Fibroblast of skin of back (primary cell): ENCODE measurements around the gene ARSG.

Experiments used
- DNase-seq: peaks from one replicate; pipeline ENCODE4 v3.0.0-alpha.2; 2013

ARSG gene

GRCh38 chr17:68455901-68456338 lies 164.6 kb downstream of the ARSG start:
- peak; percentile 46 for DNase-seq

- DNase-seq: peak; percentile 89
Measured at GRCh38 chr17:68456339-68457167, 165.3 kb downstream of the ARSG start.

DNA sequence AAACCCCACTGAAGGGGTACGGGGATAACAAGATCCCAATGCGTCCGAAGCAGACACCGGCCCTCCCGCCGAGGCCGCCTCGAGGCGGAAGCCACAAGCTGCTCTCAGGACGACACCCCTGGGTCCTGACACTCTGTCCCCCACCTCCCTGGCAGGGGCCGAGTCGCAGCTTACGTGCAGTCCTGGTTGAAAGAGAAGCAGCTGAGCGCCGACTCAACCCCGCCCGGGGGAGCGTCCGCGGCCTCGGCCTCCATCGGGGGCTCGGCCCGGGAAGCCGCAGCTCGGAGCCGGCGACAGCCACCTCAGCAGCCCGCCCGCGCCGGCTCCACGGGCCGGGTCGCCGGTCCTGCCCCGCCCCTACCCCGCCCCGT lies 165.9 kb downstream of the ARSG start, which contains the start of gene WIPI1:
WIPI1 (minus strand) TSS at position 329 of the 371 bp plus-strand sequence; CDS start at position 254, 75 bp downstream.
- no peak for DNase-seq

- DNase-seq: peak; percentile 97
Measured at GRCh38 chr17:68457539-68458259, 166.4 kb downstream of the ARSG start.

GRCh38 chr17:68458260-68459036 lies 167.2 kb downstream of the ARSG start:
- no peak for DNase-seq

DNA sequence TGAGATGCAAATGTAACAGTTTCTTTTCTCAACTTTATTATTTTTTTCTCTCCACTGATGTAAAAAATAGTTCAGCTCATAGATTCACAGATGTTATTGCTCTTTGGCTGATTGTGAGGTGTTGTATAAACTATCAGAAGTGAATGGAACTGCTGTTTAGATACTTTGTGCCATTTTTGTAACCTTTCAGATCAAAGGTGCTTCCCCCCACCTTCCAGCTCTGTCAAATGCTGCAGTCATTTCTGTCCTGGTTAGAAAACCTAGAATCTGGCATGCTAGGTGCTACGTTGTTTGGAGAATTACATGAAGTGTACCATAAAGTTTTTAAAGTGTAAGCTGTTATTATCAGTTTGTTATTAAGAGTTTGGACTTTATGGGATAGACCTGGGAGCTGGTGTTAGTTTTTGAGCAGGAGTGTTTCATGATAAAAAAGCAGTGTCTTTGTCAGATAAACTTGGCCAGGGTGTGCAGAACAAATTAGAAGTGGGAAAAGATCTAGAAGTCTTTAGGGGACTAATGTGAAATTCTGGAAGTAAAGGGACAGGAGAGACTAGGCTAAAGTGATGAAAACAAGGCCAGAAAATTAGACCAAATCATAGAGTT lies 167.8 kb downstream of the ARSG start:
- no peak for DNase-seq

- DNase-seq: no peak
Measured at GRCh38 chr17:68460146-68460545, 168.9 kb downstream of the ARSG start.

GRCh38 chr17:68460715-68461114 lies 169.4 kb downstream of the ARSG start:
- DNase-seq: no peak

- DNase-seq: no peak
Measured at GRCh38 chr17:68461122-68461539, 169.8 kb downstream of the ARSG start.

DNA sequence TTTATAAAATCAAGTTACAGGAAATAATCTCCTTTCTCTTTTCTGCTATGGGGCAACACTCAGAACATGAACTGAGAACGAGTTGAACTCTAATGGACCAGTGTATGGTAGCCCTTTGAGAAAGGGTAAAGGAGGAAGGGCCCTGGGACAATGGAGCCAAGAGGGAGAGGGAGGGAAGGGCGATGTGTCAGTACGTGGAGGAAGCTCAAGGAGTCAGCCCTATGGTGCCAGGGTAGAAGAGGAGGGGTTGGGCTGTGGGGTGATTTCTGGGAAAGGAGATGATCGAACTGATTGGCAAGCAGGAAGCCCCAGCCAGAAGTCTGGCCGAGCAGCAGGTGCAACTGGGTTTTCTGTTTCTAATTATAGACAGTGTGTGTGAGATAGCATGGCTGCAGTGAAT lies 170.3 kb downstream of the ARSG start:
- DNase-seq: no peak

GRCh38 chr17:68462381-68463210 lies 171.3 kb downstream of the ARSG start:
- DNase-seq: peak; percentile 77

DNA sequence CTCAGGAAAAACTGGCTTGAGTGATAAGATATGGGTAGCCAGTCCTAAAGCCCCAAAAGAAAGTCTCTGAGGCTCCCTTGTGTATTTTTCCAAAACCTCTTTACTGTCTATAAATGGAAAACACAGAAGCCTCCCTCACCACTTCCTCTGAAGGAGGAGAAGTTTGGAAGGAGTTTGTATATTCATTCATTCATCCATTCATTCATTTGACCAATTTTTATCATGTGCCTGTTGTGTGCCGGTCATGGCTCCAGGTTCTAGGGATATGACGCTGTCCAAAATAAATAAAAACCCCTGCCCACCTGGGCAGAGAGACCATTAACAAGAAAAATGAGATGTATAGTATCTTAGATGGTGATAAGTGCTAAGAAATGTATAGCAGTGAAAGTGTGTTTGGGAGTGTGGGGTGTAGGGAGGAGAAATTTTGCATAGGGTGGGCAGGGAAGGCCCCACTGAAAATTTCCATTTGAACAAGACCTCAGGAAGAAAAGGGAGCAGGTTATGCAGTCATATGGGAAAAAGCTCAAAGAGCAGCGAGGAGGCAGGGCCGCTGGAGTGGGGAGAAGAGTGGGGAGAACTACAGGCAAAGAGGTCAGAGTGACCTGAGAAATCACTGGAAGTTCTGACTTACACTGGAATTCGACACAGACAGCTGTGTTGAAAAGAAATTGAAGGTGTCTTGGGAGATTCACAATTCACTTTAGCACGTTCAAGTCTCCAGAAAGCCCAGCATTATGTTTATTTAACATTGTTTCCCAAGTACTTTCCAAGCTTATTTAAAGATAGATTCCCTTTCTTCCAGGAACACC lies 172.1 kb downstream of the ARSG start:
- no peak for DNase-seq

GRCh38 chr17:68468334-68468733 lies 177.0 kb downstream of the ARSG start:
- DNase-seq: peak; percentile 46

DNA sequence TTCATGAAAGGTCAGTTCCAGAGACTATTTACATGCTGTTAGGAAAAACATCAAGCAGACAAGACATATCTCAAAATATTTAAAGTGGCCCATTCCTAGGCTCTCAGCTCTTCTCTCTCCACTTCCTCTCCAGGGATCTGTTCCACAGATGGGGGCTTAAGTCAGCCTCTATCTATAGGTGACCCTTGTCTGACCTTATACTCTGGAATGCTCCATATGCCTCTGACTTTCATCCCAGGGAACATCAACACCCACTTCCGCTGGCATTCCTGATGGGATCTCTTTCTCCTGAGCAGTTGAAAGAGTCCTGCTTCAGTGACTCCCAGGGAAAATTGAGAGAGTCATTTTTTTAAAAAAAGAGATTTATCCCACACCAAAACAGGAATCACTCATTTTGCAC lies 177.5 kb downstream of the ARSG start:
- peak; percentile 79 for DNase-seq
